SK-N-SH (cell line): Measurements from ENCODE around the gene AUTS2.

Source experiments
- CTCF ChIP-seq: fragments of 200-600 bp; sonication (generic); IDR thresholded peaks from 2 replicates; pipeline ENCODE4 v1.6.1; 2017; ENCODE audit warnings: antibody characterized with exemption, mild to moderate bottlenecking, moderate library complexity
- MXI1 ChIP-seq: IDR thresholded peaks from 2 replicates; pipeline ENCODE4 v1.6.1; 2012; ENCODE audit warnings: mild to moderate bottlenecking, low read depth, low read length, improper control_type of control experiment
- NRF1 ChIP-seq: IDR thresholded peaks from 2 replicates; pipeline ENCODE4 v1.6.1; 2012; ENCODE audit warnings: low read depth, mild to moderate bottlenecking, low read length
- REST ChIP-seq: IDR thresholded peaks from 2 replicates; pipeline ENCODE4 v1.6.1; 2012; ENCODE audit warnings: mild to moderate bottlenecking, low read depth, low read length, moderate library complexity
- RFX5 ChIP-seq: IDR thresholded peaks from 2 replicates; pipeline ENCODE4 v1.6.1; 2012; ENCODE audit warnings: mild to moderate bottlenecking, improper control_type of control experiment, low read length
- ZBTB33 ChIP-seq: IDR thresholded peaks from 2 replicates; pipeline ENCODE4 v1.4.0; 2012; ENCODE audit warnings: low read depth, borderline replicate concordance

GRCh38 chr7:70810558-70811139, 1212.4 kb downstream of the AUTS2 start:
- TF ChIP-seq NRF1 (no peak), REST (no peak), MXI1 (no peak), CTCF (no peak), ZBTB33 (no peak), RFX5 (no peak)
